Panc1 (cell line): Measurements from ENCODE around the gene TAOK1. TPM values are rescaled to one million over a fixed set of nuclear protein-coding genes. Genes with fewer than 3 reads are reported as not detected.

ENCODE experiments used
- ATAC-seq: fragments of 200-7000 bp; cut with Tn5 transposase; 2 replicates; pipeline ENCODE4 v1.9.1; 2020; ENCODE audit warnings: mild to moderate bottlenecking, moderate library complexity
- BruUV-seq: library from RNA; stranded (reverse); fragments of 400-500 nt; replicated peaks from 2 replicates; lab custom pipeline; 2021; lab: Mats Ljungman, UMichigan
- CTCF ChIA-PET: fragments of 300-600 bp; sonication (Branson Sonifier 250); formaldehyde crosslinking; loops from one replicate; lab custom pipeline; 2022; ENCODE audit warnings: antibody characterized with exemption; lab: Charles Lee
- POLR2A ChIA-PET: fragments of 300-600 bp; sonication (Branson Sonifier 250); formaldehyde crosslinking; loops from one replicate; lab custom pipeline; 2022; ENCODE audit warnings: antibody characterized with exemption; lab: Charles Lee
- DNase-seq: peaks from one replicate; pipeline ENCODE4 v3.0.0-alpha.2; 2010; ENCODE audit warnings: low read depth, low spot score
- H3K27ac ChIP-seq: 2 replicates; pipeline ENCODE4 v1.5.1; 2011; ENCODE audit warnings: mild to moderate bottlenecking, low read length, inconsistent platforms
- H3K27me3 ChIP-seq: fragments of 200-500 bp; sonication (Bioruptor generic); 2 replicates; pipeline ENCODE4 v1.6.0; 2014; ENCODE audit warnings: low read length, inconsistent platforms; ENCODE audit not compliant: control insufficient read depth, insufficient read depth
- H3K36me3 ChIP-seq: fragments of 200-500 bp; sonication (Bioruptor generic); 2 replicates; pipeline ENCODE4 v1.5.1; 2014; ENCODE audit warnings: inconsistent platforms, mild to moderate bottlenecking, low read length, moderate library complexity; ENCODE audit not compliant: control insufficient read depth, insufficient read depth
- H3K4me1 ChIP-seq: 2 replicates; pipeline ENCODE4 v1.5.1; 2011; ENCODE audit warnings: inconsistent platforms, mild to moderate bottlenecking, low read length, moderate library complexity; ENCODE audit not compliant: control insufficient read depth, insufficient read depth
- H3K4me3 ChIP-seq, 2 experiments: 2 replicates each; pipeline ENCODE4 v1.5.1; 2011 to 2012; ENCODE audit warnings: low read depth in 2 of 2, low read length in 2 of 2, mild to moderate bottlenecking in 2 of 2, inconsistent platforms in 1 of 2, moderate library complexity in 1 of 2
- H3K9me3 ChIP-seq: fragments of 200-500 bp; sonication (Bioruptor generic); 2 replicates; pipeline ENCODE4 v1.5.1; 2014; ENCODE audit warnings: low read depth, mild to moderate bottlenecking, inconsistent platforms, low read length, moderate library complexity; ENCODE audit not compliant: control insufficient read depth, insufficient read depth
- POLR2AphosphoS5 ChIP-seq: IDR thresholded peaks from 2 replicates; pipeline ENCODE4 v1.6.1; 2012; ENCODE audit warnings: mild to moderate bottlenecking, low read depth, low read length, moderate library complexity
- SIN3A ChIP-seq: IDR thresholded peaks from 2 replicates; pipeline ENCODE4 v1.6.1; 2012; ENCODE audit warnings: low read depth, mild to moderate bottlenecking, low read length, moderate library complexity, borderline replicate concordance; ENCODE audit not compliant: insufficient read depth
- TCF7L2 ChIP-seq: IDR thresholded peaks from 2 replicates; pipeline ENCODE4 v1.6.1; 2011; ENCODE audit warnings: mild to moderate bottlenecking, low read depth, low read length, inconsistent platforms
- in situ Hi-C: cut with HindIII; loops from 2 replicates; pipeline ENCODE4 v1.10.0; 2016; ENCODE audit warnings: low sequenced_read_pairs, low pct_unique_long_range_greater_than_20kb
- intact Hi-C: fragments of 100-400 bp; cut with micrococcal nuclease; formaldehyde crosslinking; loops from one replicate; pipeline ENCODE4 v1.10.0; 2022; ENCODE audit not compliant: unreplicated experiment
- total RNA-seq: library from RNA; stranded (reverse); gene quantifications from one replicate; pipeline ENCODE4 v1.2.1, GENCODE V29; 2021; ENCODE audit not compliant: unreplicated experiment
- TF ChIP-seq, protein P1 (sequence below): fragments of 450-650 bp; IDR thresholded peaks from 2 replicates; pipeline ENCODE4 v1.5.1; 2017; ENCODE audit warnings: mild to moderate bottlenecking
- TF ChIP-seq, protein P2 (sequence below), 2 experiments: IDR thresholded peaks; 2 replicates each; pipeline ENCODE4 v1.6.1; 2011 to 2012; ENCODE audit warnings: low read depth in 2 of 2, control low read depth in 1 of 2, low read length in 1 of 2, mild to moderate bottlenecking in 1 of 2, moderate library complexity in 1 of 2; ENCODE audit not compliant: insufficient read depth in 1 of 2

Gene TAOK1
- total RNA-seq, 1 experiment from 2014 or later, result 111 TPM

DNA sequence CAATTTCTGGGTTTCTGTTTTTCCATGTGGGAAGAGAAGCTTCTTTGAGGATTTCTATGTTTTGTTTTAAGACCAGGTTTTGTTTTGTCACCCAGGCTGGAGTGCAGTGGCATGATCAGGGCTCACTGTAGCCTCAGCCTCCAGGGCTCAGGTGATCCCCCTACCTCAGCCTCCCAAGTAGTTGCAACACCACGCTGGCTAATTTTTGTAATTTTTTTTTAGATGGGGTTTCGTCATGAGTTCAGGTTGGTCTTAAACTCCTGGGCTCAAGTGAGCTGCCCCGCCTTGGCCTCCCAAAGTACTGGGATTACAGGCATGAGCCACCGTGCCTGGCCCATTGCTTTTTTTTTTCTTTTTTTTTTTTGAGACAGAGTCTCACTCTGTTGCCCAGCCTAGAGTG lies 25.5 kb upstream of the TAOK1 start:
- Histone ChIP-seq H3K27me3 (no peaks in the 10 kb centered on the region), H3K27ac (no peak overlapping the region), H3K36me3 (no peaks in the 10 kb centered on the region), H3K4me3 (no peak overlapping the region), H3K4me1 (0 out of 2 replicates have a peak, but pooled peaks cover 2% of the 10 kb centered on the region), H3K9me3 (no peaks in the 10 kb centered on the region)
- DNase-seq, result no peak
- in situ Hi-C loops, result no loop called here
- POLR2A ChIA-PET, result interaction anchor here (0.7 kb wide), 2 partner anchors 109 to 224 kb away, joined by 3 to 5 read pairs; no protein-coding TSS in a partner anchor
- no TSS peak for BruUV-seq
- TF ChIP-seq TCF7L2 (no peak), SIN3A (no peak), POLR2AphosphoS5 (no peak)
- TF ChIP-seq, protein P1, sequence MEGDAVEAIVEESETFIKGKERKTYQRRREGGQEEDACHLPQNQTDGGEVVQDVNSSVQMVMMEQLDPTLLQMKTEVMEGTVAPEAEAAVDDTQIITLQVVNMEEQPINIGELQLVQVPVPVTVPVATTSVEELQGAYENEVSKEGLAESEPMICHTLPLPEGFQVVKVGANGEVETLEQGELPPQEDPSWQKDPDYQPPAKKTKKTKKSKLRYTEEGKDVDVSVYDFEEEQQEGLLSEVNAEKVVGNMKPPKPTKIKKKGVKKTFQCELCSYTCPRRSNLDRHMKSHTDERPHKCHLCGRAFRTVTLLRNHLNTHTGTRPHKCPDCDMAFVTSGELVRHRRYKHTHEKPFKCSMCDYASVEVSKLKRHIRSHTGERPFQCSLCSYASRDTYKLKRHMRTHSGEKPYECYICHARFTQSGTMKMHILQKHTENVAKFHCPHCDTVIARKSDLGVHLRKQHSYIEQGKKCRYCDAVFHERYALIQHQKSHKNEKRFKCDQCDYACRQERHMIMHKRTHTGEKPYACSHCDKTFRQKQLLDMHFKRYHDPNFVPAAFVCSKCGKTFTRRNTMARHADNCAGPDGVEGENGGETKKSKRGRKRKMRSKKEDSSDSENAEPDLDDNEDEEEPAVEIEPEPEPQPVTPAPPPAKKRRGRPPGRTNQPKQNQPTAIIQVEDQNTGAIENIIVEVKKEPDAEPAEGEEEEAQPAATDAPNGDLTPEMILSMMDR, result no peak
- TF ChIP-seq, protein P2, sequence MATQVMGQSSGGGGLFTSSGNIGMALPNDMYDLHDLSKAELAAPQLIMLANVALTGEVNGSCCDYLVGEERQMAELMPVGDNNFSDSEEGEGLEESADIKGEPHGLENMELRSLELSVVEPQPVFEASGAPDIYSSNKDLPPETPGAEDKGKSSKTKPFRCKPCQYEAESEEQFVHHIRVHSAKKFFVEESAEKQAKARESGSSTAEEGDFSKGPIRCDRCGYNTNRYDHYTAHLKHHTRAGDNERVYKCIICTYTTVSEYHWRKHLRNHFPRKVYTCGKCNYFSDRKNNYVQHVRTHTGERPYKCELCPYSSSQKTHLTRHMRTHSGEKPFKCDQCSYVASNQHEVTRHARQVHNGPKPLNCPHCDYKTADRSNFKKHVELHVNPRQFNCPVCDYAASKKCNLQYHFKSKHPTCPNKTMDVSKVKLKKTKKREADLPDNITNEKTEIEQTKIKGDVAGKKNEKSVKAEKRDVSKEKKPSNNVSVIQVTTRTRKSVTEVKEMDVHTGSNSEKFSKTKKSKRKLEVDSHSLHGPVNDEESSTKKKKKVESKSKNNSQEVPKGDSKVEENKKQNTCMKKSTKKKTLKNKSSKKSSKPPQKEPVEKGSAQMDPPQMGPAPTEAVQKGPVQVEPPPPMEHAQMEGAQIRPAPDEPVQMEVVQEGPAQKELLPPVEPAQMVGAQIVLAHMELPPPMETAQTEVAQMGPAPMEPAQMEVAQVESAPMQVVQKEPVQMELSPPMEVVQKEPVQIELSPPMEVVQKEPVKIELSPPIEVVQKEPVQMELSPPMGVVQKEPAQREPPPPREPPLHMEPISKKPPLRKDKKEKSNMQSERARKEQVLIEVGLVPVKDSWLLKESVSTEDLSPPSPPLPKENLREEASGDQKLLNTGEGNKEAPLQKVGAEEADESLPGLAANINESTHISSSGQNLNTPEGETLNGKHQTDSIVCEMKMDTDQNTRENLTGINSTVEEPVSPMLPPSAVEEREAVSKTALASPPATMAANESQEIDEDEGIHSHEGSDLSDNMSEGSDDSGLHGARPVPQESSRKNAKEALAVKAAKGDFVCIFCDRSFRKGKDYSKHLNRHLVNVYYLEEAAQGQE (IDR thresholded peaks at IDR 0.05; ENCODE audit: insufficient read depth in 1 of 2, low read depth in 2 of 2, low read length in 1 of 2), result no peak
- CTCF ChIA-PET, result interaction anchor here (0.6 kb wide), 1 partner anchor 241 kb away, joined by 3 read pairs; no protein-coding TSS in a partner anchor
- ATAC-seq, result no peak
- intact Hi-C loops, result no loop called here

- in situ Hi-C loops (no loop called here), intact Hi-C loops (no loop called here)
- POLR2A ChIA-PET, result no interaction called here
- ATAC-seq, result no peak
- H3K36me3 ChIP-seq, result no peaks in the 10 kb centered on the region
- no peak overlapping the region for H3K4me3 ChIP-seq
- no peaks in the 10 kb centered on the region for H3K9me3 ChIP-seq
- DNase-seq, result no peak
- no TSS peak for BruUV-seq
- H3K4me1 ChIP-seq, result 0 out of 2 replicates have a peak, but pooled peaks cover 5% of the 10 kb centered on the region
- no peaks in the 10 kb centered on the region for H3K27me3 ChIP-seq
- CTCF ChIA-PET, result no interaction called here
- no peak for TF ChIP-seq SIN3A
- no peak for TF ChIP-seq TCF7L2
- no peak for TF ChIP-seq POLR2AphosphoS5
- TF ChIP-seq, protein P1, result no peak
- TF ChIP-seq, protein P2 (IDR thresholded peaks at IDR 0.05; ENCODE audit: insufficient read depth in 1 of 2, low read depth in 2 of 2, low read length in 1 of 2), result no peak
- H3K27ac ChIP-seq, result no peak overlapping the region
Observed at GRCh38 chr17:29368161-29368560, 22.0 kb upstream of the TAOK1 start.
